GM18868 (cell line): Measurements from ENCODE around the gene C2CD2.
"Not testable (repeated sequence)": the region's sequence is repeated elsewhere in the genome, so short reads cannot be mapped to it uniquely, and the experiment has no call there.

ENCODE experiments used
- ATAC-seq: cut with Tn5 transposase; IDR thresholded peaks from one replicate; pipeline ENCODE4 v1.9.1; 2021; ENCODE audit warnings: mild to moderate bottlenecking, moderate library complexity; ENCODE audit not compliant: unreplicated experiment

Gene C2CD2

DNA sequence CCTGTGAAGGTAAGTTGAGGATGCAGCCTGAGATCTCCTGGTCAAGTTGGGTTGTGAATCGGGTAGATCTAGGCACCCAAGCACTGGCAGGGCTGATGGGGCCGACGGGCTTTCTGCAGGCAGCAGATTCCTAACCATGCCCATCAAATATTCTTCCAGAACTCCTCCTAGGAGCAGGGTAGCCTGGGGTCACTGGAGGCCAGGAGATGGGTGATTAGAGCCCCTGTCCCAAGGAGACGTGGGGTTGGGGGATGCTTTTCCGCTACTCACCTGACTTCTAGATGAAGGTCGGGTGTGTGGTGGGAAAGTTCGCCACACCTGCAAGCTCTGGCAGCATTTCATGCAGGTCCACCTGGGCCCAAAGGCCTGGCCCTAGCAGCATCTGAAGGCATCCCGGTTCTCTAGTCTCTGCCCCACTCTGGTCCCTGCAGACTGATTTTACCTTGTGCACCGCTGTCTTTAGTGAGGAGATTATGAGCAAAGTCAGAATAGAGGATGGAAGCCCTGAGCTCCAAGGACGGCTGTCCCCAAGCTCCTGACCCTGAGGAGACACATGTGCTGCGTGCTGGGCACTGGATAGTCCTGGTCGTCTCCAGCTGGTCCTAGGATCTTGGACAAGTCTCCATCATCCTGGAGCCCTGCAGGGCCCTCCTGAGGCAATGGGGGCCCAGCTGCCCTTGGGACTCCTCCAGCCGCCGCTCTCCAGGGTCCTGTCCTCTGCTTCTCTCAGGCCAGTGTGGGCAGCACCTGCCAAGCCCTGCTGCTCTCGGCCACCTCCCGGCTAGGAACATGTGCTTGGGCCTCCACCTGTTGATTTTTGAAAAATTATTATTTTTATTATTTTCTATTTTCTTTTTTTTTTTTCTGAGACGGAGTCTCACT lies 21.8 kb upstream of the C2CD2 start:
- ATAC-seq = no peak

DNA sequence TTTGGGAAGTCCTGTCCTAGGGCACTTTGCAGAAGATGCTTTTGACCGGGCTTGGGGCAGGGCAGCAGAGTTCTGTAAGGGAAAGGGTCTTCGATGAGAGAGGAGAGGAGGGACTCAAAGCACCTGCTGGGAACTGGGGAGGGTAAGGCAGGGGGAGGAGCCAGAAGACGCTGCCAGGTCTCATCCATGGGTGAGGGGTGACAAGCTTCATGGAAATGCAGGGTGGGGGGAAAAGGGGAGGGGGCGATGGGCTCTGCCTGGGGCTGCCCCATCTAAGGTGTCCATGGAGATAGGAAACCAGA lies 20.9 kb upstream of the C2CD2 start:
- no peak for ATAC-seq

DNA sequence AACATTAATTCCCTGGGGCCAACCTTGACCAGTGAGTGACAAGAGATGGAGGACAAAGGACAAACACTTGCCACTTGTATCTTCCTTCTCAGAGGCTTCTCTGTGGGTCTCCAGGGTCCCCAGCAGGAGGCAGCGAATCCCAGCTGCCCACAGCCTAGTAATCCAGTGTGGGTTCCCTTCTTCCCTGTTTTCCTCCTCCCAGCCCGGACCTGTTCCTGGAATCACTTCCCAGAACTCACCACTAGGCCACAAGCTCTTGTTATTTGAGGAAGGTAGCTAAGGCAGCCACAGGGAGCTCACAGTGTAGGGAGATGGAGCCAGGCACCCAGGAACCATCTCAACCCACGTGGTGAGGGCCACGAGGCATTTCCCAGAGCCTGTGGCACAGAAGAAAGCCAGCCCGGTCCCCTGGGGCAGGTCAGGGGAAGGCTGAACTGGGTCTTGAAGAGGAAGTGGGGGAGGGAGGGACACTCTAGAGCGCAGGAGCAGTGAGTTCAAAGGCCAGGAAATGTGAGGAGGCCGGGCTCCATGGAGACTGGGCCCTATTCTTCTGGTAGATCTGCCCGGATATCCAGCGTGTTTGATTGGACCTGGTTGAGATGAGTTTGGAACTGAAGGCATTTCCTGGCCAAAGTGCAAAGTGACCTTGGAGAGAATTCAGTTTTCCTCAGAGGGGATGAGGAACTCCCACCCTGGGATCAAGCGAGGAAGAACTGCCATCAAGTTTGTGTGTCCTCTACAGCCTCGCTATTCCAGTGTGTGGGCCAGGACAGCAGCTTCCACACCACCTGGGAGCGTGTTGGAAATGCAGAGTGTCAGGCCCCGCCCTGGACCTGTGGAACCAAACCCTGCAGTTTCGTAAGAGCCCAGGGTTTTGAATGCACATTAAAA lies 20.3 kb upstream of the C2CD2 start:
- no peak for ATAC-seq

DNA sequence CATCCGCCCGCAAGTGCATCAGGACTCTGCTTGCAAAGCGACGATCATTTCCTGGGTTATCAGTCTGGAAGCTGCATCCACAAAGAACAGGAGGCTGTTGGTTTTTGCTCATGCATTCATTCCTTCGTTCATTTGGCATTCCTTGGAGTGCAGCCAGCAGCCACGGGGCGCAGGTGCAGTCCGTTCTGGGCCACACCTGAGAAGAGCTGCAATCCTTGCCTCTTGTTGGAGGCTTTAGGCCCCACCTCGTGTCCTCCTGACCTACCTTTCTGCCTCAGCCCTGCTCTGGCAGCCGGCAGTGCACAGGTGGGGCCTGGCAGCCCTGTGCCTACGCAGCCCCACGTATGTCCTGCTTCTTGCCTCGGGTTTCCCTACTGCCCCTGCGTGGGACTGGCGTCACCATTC lies 19.6 kb upstream of the C2CD2 start:
- ATAC-seq = no peak

DNA sequence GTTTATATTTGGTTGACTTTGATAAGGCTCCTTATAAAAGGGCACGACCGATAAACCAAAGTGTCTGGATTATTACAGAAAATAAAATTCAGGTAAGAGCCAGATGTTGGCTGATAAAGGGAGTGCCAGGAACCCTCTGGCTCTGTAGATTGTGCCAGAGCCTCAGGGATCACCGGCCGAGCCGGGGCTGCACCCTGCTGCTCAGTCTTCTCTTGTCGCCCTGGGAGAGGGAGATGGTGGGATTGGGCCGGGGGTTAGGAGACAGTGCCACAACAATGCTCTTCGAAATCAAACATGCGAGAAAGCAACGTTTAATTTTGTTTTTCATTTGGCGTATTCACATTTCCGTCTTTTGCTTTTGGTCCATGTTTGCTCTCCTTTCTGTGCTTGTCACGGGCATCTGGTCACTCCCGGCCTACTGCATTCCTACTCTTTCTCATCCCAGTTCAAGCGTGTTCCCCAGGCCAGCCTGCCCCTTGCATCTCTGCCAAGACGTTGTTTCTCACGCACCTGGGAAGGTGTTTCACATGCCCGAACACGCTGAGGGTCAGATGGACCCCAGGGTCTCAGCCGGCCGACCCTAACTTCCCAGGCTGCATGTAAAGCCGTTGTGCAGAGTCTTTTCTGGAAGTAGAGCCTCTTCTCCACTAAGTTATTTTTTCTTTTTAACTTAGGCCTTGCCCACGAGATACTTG lies 18.8 kb upstream of the C2CD2 start:
- no peak for ATAC-seq

DNA sequence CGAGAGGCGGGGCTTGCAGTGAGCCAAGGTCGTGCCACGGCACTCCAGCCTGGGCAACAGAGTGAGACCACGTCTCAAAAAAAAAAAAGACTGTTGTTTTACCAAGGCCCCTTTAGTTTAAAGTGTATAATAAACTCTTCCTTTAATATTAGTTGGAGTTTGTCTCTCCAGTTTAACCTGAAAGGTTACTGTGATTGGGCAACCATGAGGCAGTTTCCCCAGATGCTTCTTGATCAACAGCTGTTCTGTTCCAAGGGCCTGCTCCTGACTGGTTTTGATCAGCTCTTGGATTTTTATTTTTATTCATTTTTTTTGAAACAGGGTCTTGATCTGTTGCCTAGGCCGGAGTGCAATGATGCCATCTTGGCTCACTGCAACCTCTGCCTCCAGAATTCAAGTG lies 18.1 kb upstream of the C2CD2 start:
- no peak for ATAC-seq

DNA sequence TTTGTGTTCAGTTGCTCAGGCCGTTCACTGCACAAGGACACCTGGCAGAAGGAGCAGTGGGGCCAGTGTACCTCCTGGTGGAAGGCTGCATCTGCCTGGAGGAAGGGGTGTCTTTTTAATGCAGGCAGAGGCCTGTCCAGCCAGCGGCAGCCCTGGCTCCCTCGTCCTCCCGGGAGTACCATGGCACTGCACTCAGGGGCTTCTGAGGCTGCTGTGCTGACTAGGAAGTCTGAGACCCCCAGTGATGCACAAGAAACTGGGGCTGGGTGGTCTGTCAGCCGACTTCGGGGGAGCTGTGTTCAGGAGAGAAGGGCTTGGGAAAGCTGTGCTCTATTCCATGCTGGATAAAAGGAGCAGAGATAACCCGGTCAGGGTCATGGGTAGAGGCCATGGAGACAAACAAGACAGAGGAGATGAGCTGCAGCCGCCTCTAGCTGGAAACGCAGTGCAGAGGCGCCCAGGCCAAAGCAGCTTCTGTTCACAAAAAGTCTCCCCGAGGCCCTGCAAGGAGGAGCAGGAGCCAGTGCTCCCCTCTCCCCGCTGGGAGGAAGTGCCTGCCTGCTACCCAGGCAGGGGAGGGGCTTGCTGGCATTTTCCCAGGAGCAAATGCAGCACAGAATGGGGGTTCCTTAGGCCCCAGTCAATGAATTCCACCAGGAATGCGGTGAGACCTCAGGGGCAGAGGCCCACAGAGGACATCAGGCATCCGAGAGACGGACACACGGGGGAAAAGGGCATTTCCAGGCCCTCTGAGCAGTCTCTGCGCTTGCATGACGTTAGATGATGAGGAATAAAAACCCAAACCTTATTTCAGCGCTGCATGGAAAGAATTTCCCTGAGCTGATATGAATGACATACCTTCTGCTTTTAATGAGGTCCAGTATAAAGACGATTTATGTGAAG lies 17.2 kb upstream of the C2CD2 start:
- no peak for ATAC-seq

DNA sequence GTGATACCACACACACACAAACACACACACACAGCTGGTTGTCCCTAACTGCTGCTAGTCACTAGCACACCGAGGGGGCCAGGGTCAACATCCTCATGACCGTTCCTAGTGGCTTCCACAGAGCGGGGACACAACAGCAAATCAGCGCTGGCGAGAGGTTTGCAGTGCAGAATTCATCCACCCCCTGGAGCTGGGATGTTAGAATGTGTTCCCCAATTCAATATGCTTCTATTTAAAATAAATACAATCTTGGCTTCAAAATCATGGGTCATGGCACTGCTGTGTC lies 16.2 kb upstream of the C2CD2 start:
- ATAC-seq = no peak

DNA sequence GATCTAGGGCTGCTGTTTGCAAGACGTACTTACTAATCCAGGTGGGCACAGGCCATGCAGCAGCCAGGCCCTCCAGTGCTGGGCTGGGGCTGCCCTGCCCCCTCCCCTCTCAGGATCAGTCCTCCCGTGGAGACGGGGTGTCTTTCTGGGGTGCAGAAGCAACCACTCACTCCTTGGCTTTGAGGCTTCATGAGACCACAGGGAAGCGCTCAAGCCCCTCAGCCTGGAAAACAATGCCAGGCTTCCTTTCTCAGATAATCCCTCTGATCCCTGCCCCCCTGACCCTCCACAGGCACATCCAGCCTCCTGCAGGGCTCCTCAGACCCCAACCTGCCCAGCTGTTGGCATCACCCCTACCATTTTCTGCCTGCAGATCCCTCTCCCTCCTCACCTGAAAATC lies 13.9 kb upstream of the C2CD2 start:
- ATAC-seq = no peak

DNA sequence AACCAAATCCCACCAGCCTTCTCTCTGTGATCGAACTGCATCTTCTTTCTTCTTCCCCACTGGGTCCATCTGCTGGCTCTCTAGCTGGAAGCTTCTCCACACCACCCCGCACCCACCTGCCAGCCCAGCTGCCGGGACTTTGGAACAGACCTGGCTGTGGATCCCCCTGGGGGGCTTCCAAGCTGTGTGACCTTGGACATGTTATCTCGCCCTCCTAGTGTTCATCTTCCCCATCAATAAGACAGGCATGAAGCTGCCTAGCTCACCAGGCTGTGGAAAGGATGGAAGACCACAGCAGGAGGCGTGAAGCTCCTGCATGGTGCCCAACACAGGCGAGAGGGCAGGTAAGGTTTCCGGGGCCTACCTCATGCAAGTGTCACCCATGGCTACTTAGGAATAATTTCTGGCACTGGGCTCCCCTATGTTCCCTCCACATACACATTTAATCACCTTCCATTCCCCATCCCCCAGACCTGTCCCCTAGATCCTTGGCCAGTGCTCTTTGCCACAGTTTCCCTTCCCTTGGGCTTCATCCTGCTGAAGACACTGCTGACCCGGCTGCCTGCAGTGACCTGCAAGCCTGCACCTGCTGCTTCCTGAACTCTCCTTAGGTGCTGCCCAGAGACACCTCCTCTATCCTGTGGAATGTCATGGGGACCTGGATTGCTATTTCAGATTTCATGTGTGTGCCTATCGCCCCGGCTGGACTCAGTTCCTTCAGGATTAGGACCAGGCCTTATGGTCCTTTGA lies 13.2 kb upstream of the C2CD2 start:
- ATAC-seq = no peak

DNA sequence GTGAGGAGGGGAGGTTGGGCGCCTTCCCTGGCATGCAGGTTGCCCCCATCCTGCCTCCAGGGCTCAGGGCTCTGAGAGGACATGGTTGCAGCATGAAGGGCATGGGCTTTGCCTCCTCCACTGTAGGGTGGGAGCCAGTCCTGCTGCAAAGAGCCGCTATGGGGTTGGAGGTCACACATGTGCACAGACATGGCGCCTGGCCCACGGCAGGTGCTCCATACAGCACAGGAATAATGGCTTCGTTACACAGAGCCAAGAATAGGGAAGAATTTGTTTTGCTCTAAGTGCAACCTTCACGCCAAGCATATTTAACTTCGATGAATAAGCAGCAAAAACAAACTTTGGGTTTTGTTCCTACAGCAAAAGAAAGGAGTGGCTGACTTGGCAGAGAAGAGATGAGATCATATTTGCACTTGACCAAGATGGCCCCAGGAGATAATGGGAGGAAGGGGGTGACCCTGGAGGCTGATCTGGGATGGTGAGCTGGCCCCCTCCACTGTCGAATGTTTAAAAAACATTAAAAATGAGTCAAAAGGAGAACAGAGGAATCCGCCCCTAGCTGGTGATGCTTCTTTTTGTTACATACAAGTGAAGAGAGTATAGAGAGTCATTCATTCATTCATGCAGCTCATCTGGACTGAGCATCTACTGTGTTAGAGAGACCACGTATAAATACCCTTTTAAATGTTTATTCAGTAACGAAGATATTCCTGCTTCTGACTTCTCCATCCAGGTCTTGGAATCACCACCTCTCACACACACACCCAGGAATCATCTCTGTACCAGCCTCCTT lies 12.4 kb upstream of the C2CD2 start:
- no peak for ATAC-seq

DNA sequence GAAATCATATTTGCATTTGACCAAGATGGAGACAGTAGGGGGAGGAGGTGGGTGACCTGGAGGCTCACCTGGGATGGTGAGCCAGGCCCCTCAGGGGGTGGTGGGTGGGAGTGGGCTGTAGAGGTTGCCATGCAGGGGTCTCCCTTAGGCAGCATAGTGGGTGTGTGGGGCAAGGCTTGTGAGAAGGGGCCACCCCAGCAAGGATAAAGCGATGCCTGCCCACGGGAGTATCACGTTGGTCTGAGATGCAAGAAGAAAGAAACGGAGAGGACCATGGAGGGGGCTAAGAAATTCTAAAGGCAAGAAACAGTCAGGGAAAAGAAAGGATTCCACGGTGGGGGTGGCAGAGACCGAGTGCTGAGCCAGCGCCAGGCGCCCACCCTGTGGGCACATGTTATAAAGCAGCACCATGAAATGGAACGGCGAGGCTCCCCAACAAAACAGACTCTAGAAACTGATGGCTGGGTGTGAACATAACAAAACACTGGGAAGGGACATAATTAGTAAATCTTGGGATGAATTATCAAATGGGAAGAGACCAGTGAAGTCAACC lies 11.7 kb upstream of the C2CD2 start:
- no peak for ATAC-seq

DNA sequence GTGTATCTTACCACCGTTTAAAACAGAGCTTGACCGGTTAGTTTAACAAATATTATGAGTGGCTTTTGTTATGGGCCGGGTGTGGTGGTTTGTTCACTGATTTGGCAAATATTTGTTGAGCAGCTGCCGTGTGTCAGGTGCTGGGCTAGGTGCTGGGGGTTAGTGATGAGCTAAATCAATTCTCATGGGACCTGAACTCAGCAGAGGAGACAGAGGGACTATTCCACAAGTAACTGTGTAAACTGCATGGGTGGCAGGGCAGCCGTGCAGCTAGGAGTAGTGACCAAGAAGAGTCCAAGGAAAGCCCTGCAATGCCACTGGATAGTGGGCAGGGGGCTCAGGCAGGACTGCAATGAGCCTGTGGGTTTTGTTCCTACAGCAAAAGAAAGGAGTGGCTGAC lies 11.2 kb upstream of the C2CD2 start:
- no peak for ATAC-seq

DNA sequence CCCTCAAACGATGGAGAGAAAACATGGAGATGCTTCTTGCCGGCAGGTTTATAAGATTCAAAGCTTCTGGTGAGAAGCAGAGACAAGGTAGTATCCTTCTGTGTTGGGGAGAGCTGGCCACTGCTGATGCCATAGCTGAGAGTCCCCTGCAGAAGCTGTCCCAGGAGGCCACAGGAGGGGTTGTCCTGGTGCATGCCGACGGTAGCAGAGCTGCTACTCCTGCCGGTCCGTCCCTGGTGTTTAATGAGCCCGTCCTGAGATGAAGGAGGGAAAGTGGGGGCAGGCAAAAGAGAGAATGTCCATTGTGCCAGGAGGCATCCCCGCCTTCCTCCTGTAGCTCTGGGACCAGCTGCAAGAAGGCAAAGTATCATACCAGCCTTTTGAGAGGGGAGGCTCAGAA lies 10.4 kb upstream of the C2CD2 start:
- ATAC-seq = no peak

DNA sequence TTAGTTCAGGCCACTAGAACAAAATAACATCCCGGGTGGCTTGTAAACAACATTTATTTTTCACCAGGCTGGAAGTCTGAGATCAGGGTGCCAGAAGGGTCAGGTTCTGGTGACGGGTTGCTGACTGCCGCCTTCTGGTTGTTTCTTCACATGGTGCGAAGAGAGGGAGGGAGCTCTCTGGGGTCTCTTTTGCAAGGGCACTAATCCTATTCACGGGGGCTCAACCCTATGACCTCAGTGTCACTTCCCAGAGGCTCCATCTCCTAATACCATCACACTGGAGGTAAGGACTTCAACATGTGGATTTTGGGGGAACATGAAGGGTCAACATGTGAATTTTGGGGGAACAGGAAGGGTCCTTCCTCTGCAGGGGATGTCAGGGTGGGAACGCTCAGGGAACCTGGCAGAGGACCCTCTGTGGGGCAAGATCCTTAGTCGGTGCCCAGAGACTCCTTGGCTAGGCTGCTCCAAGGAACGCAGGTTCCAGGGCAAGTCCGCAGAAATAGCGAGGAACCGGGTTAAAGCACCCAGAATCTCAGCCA lies 8.7 kb upstream of the C2CD2 start:
- no peak for ATAC-seq

DNA sequence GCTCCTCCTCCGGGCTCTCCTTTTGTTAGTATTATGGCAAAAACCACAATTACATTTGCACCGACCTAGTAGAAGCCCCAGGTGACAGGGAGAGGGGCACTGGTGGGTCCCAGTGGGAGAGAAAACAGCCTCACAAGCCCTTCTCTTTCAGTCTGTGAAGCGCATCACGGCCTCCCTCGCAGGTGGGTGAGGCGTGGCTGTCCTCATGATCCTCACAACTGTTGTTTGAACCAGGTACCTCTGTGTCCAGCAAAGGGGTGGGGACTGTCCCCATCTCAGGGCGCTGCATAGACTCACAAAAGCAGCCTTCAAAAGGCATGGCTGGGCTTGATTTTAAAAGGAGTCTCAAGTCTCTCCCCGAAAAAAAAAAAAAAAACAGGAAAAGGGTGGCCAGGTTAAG lies 7.9 kb upstream of the C2CD2 start:
- no peak for ATAC-seq

DNA sequence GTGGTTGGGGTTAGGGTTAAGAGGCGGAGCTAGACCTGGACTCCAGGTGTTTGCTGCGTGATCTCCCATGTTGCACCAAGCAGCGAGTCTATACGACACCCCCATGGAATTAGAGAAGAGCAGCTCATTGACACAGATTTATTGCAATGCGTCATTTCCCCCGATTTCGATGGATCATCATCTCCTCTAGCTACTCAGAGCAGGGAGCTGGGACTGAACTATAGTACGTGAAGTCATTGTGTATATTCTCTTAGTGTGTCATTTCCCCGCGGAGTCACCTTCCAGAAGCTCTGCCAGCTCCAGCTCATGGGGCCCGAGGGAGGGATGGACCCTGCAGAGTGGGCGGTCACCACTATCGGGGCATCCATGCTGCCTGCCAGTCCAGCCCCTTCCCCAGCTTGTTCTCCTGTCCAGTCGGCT lies 7.5 kb upstream of the C2CD2 start:
- no peak for ATAC-seq

DNA sequence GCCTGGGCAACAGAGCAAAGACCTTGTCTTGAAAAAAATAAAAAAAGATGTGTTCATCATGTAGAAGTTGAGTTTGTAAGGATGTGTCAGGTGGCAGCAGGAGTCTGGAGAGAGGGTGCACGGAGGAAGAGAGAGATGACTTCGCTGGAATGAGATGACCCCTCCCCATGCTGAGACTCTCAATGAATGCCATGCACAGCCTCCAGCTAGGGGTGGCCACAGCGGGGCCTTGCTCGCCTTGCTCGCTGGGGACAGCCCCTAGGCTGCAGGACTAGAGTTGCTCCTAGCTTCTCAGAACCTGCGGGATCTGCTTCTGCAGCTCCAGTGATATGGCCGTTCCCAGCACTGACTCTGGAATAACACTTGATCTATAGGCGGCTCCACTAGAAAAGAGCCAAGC lies 6.6 kb upstream of the C2CD2 start:
- no peak for ATAC-seq

DNA sequence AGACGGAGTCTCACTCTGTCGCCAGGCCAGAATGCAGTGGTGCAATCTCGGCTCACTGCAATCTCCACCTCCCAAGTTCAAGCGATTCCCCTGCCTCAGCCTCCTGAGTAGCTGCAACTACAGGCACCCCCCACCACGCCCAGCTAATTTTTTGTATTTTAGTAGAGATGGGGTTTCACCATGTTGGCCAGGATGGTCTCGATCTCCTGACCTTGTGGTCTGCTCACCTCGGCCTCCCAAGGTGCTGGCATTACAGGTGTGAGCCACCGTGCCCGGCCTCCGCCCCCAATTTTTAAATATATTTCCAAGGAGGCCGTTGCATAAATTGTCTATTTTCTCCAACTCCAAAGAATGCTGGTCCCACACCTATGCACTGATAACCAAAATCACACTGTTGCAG lies 5.9 kb upstream of the C2CD2 start:
- not testable (repeated sequence) for ATAC-seq
